Neural cell (in vitro differentiated cells): Measurements from ENCODE around the gene NT5E. TPM values are rescaled to one million over a fixed set of nuclear protein-coding genes. Genes with fewer than 3 reads are reported as not detected.

ENCODE experiments used
- H2AFZ ChIP-seq: fragments of 200-600, 300-800 bp; sonication (generic), shearing (Covaris generic); 2 replicates; pipeline ENCODE4 v1.6.0; 2014; ENCODE audit warnings: low read depth, mild to moderate bottlenecking, antibody characterized with exemption, low read length, moderate library complexity
- H3F3A ChIP-seq: fragments of 200-600 bp; shearing (Covaris generic); 2 replicates; pipeline ENCODE4 v1.6.1; 2016; ENCODE audit warnings: mild to moderate bottlenecking, moderate library complexity, mixed read lengths, antibody characterized with exemption, low read length; ENCODE audit not compliant: insufficient read depth, poor library complexity, severe bottlenecking
- H3K27ac ChIP-seq: fragments of 200-600, 300-800 bp; sonication (generic), shearing (Covaris generic); 2 replicates; pipeline ENCODE4 v1.5.1; 2014; ENCODE audit warnings: mild to moderate bottlenecking, low read length, moderate library complexity
- H3K27me3 ChIP-seq: fragments of 300-800, 200-600 bp; sonication (generic), shearing (Covaris generic); 2 replicates; pipeline ENCODE4 v1.6.0; 2014; ENCODE audit warnings: mild to moderate bottlenecking, low read depth, low read length, moderate library complexity; ENCODE audit not compliant: insufficient read depth
- H3K36me3 ChIP-seq: fragments of 300-800, 200-600 bp; sonication (generic), shearing (Covaris generic); 2 replicates; pipeline ENCODE4 v1.5.1; 2014; ENCODE audit warnings: mild to moderate bottlenecking, antibody characterized with exemption, low read length, moderate library complexity; ENCODE audit not compliant: insufficient read depth
- H3K4me2 ChIP-seq: fragments of 300-800, 200-600 bp; sonication (generic), shearing (Covaris generic); 2 replicates; pipeline ENCODE4 v1.6.0; 2014; ENCODE audit warnings: mild to moderate bottlenecking, low read length
- H3K4me3 ChIP-seq: fragments of 300-800, 200-600 bp; sonication (generic), shearing (Covaris generic); 2 replicates; pipeline ENCODE4 v1.5.1; 2014; ENCODE audit warnings: mild to moderate bottlenecking, low read length, moderate library complexity
- H3K79me2 ChIP-seq: fragments of 200-600 bp; shearing (Covaris generic); replicated peaks from 2 replicates; pipeline ENCODE4 v1.6.0; 2014; ENCODE audit warnings: mild to moderate bottlenecking, low read length, moderate library complexity; ENCODE audit not compliant: insufficient read depth
- H3K9ac ChIP-seq: fragments of 300-800, 200-600 bp; sonication (generic), shearing (Covaris generic); 2 replicates; pipeline ENCODE4 v1.6.1; 2016; ENCODE audit warnings: mild to moderate bottlenecking, low read length, mixed read lengths
- H3K9me2 ChIP-seq: fragments of 200-600 bp; shearing (Covaris generic); 2 replicates; pipeline ENCODE4 v1.6.1; 2016; ENCODE audit warnings: mild to moderate bottlenecking, low read length, mixed read lengths; ENCODE audit not compliant: insufficient read depth
- H3K9me3 ChIP-seq: fragments of 200-600, 300-800 bp; sonication (generic), shearing (Covaris generic); 2 replicates; pipeline ENCODE4 v1.6.1; 2016; ENCODE audit warnings: mild to moderate bottlenecking, mixed run types, low read length, moderate library complexity, mixed read lengths
- H4K20me1 ChIP-seq: fragments of 200-600 bp; shearing (Covaris generic); 2 replicates; pipeline ENCODE4 v1.6.1; 2016; ENCODE audit warnings: mild to moderate bottlenecking, mixed run types; ENCODE audit not compliant: insufficient read depth
- EP300 ChIP-seq: fragments of 450-650 bp; conservative IDR thresholded peaks from 2 replicates; pipeline ENCODE4 v1.6.1; 2014; ENCODE audit warnings: antibody characterized with exemption, mild to moderate bottlenecking, moderate library complexity; ENCODE audit not compliant: poor library complexity, severe bottlenecking
- EZH2 ChIP-seq: fragments of 200-600, 300-800 bp; shearing (Covaris generic), sonication (generic); IDR thresholded peaks from 2 replicates; pipeline ENCODE4 v1.6.1; 2014; ENCODE audit warnings: antibody characterized with exemption, low read length, borderline replicate concordance, mild to moderate bottlenecking; ENCODE audit not compliant: insufficient read depth, poor library complexity, severe bottlenecking
- MXI1 ChIP-seq: fragments of 450-650 bp; conservative IDR thresholded peaks from 2 replicates; pipeline ENCODE4 v1.6.1; 2014; ENCODE audit warnings: antibody characterized with exemption, mild to moderate bottlenecking; ENCODE audit not compliant: poor library complexity, severe bottlenecking
- POLR2AphosphoS5 ChIP-seq: IDR thresholded peaks from 2 replicates; pipeline ENCODE4 v1.6.1; 2012
- RAD21 ChIP-seq: fragments of 450-650 bp; conservative IDR thresholded peaks from 2 replicates; pipeline ENCODE4 v1.6.1; 2014; ENCODE audit warnings: antibody characterized with exemption, mild to moderate bottlenecking, moderate library complexity
- SMC3 ChIP-seq: fragments of 450-650 bp; conservative IDR thresholded peaks from 2 replicates; pipeline ENCODE4 v1.6.1; 2014; ENCODE audit warnings: antibody characterized with exemption, mild to moderate bottlenecking, moderate library complexity; ENCODE audit not compliant: poor library complexity
- TAF1 ChIP-seq: IDR thresholded peaks from 2 replicates; pipeline ENCODE4 v1.6.1; 2012; ENCODE audit warnings: low read depth
- polyA plus RNA-seq: library from polyadenylated mRNA; depleted of rRNA; stranded (reverse); fragments of >200 nt; gene quantifications from 2 replicates; pipeline ENCODE4 v1.2.3, GENCODE V29; 2014
- TF ChIP-seq, protein P1 (sequence below): fragments of 450-650 bp; IDR thresholded peaks from 2 replicates; pipeline ENCODE4 v1.5.1; 2014; ENCODE audit warnings: antibody characterized with exemption, mild to moderate bottlenecking, moderate library complexity; ENCODE audit not compliant: poor library complexity, severe bottlenecking
- TF ChIP-seq, protein P2 (sequence below): IDR thresholded peaks from 2 replicates; pipeline ENCODE4 v1.6.1; 2012; ENCODE audit warnings: borderline replicate concordance

The NT5E gene
- polyA plus RNA-seq, 1 donor from 2014 or later, result not detected

DNA sequence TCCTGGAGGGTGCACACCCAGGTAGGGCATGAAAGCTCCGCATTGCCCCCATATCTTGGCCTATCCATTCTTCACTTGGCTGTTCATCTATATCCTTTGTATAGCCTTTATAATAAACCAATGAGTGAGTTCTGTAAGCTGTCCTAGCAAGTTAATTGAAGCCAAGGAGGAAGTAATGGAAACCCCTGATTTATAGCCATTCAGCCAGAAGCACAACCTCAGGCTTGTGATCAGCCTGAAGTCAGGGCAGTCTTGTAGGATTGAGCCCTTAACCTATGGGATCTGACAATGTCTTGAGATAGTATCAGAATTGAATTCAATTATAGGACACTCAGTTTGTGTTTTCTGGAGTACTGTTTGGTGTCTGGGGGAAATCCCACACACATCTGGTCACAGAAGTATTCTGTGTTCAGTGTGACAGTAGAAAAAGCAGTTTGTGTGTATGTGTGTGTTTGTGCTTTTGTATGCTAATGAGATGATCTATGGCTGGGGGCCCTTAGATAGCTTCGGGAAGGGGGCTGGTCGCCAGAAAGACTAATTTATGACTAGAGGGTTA, 5.7 kb downstream of the NT5E start:
- H3K4me3 ChIP-seq, result no peak overlapping the region
- H3F3A ChIP-seq, result no peaks in the 10 kb centered on the region
- H3K27ac ChIP-seq, result no peak overlapping the region
- no peaks in the 10 kb centered on the region for H3K79me2 ChIP-seq
- TF ChIP-seq, protein P1, sequence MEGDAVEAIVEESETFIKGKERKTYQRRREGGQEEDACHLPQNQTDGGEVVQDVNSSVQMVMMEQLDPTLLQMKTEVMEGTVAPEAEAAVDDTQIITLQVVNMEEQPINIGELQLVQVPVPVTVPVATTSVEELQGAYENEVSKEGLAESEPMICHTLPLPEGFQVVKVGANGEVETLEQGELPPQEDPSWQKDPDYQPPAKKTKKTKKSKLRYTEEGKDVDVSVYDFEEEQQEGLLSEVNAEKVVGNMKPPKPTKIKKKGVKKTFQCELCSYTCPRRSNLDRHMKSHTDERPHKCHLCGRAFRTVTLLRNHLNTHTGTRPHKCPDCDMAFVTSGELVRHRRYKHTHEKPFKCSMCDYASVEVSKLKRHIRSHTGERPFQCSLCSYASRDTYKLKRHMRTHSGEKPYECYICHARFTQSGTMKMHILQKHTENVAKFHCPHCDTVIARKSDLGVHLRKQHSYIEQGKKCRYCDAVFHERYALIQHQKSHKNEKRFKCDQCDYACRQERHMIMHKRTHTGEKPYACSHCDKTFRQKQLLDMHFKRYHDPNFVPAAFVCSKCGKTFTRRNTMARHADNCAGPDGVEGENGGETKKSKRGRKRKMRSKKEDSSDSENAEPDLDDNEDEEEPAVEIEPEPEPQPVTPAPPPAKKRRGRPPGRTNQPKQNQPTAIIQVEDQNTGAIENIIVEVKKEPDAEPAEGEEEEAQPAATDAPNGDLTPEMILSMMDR, result no peak
- no peak for TF ChIP-seq POLR2AphosphoS5
- no peak for TF ChIP-seq EZH2
- TF ChIP-seq EP300, result no peak
- no peak for TF ChIP-seq TAF1
- no peak for TF ChIP-seq SMC3
- no peak for TF ChIP-seq MXI1
- no peak for TF ChIP-seq RAD21
- TF ChIP-seq, protein P2, sequence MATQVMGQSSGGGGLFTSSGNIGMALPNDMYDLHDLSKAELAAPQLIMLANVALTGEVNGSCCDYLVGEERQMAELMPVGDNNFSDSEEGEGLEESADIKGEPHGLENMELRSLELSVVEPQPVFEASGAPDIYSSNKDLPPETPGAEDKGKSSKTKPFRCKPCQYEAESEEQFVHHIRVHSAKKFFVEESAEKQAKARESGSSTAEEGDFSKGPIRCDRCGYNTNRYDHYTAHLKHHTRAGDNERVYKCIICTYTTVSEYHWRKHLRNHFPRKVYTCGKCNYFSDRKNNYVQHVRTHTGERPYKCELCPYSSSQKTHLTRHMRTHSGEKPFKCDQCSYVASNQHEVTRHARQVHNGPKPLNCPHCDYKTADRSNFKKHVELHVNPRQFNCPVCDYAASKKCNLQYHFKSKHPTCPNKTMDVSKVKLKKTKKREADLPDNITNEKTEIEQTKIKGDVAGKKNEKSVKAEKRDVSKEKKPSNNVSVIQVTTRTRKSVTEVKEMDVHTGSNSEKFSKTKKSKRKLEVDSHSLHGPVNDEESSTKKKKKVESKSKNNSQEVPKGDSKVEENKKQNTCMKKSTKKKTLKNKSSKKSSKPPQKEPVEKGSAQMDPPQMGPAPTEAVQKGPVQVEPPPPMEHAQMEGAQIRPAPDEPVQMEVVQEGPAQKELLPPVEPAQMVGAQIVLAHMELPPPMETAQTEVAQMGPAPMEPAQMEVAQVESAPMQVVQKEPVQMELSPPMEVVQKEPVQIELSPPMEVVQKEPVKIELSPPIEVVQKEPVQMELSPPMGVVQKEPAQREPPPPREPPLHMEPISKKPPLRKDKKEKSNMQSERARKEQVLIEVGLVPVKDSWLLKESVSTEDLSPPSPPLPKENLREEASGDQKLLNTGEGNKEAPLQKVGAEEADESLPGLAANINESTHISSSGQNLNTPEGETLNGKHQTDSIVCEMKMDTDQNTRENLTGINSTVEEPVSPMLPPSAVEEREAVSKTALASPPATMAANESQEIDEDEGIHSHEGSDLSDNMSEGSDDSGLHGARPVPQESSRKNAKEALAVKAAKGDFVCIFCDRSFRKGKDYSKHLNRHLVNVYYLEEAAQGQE, result no peak
- H3K9ac ChIP-seq, result no peak overlapping the region
- H2AFZ ChIP-seq, result no peak overlapping the region
- no peaks in the 10 kb centered on the region for H3K9me3 ChIP-seq
- H3K36me3 ChIP-seq, result no peaks in the 10 kb centered on the region
- H3K4me2 ChIP-seq, result no peak overlapping the region
- peaks cover 31% of the 10 kb centered on the region for H3K27me3 ChIP-seq
- H4K20me1 ChIP-seq, result no peaks in the 10 kb centered on the region
- no peaks in the 10 kb centered on the region for H3K9me2 ChIP-seq

DNA sequence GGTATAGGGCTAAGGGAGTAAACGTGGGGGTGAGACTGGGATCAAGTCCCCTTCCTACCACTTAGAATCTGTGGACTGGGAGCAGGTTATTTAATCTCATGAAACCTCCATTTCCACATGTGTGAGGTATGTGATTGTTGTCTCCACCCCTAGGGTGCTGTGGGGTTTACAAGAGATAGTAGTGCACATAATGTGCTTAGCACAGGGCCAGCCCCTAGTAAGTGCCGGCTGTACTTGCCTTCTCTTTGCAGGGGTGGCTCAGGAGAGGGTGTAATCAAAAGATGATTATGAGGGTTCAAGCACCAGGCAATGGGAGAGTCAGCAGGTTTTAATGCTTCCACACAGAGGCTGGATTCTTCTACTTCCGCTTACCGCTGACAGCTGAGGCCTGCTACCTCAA, 6.9 kb downstream of the NT5E start:
- Histone ChIP-seq H3K79me2 (no peaks in the 10 kb centered on the region), H3K4me2 (no peak overlapping the region)
- TF ChIP-seq, protein P2, result no peak

More for the DNA sequence above, 6.9 kb downstream of the NT5E start:
- Histone ChIP-seq H3K27me3 (peaks cover 19% of the 10 kb centered on the region), H2AFZ (no peak overlapping the region), H3K9me3 (no peaks in the 10 kb centered on the region), H3K9ac (no peak overlapping the region), H4K20me1 (no peaks in the 10 kb centered on the region), H3K4me3 (no peak overlapping the region), H3K9me2 (no peaks in the 10 kb centered on the region), H3K36me3 (no peaks in the 10 kb centered on the region), H3F3A (no peaks in the 10 kb centered on the region), H3K27ac (no peak overlapping the region)
